ENCODE data around the gene MAP3K14. TPM values are rescaled to one million over a fixed set of nuclear protein-coding genes. Genes with fewer than 3 reads are reported as not detected.

Gene MAP3K14
- total and polyA plus RNA-seq, 10 of the 15 experiments (the other 5 are each of a cell fraction or from before 2014, with no cell fraction given) = 2.1 to 33.3 (median 19.7) TPM

DNA sequence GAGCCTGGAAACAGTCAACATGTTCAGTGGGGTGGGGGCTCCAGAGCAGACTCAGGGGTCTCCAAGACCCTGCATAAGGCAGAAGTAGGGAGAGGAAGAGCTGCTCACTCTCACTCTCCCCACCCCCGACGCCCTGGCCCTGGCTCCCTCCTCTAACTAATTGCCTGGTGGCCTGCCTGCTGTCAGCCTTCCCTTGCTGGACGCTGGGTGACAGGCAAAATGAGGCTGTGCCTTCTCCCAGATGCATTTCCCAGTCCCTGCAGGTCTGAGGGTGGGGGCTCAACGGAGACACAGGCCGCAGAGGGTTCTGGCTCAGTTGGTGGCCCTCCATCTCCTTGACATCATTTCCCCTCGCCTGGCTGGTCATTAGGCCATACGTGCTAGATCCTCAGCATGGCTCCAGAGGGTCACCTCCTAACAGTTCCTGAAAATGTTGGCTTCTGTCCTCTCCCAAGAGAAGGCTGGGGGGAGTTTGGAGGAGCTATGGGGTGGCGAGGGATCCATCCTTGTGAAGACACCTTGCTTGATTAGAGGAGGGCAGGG lies 93.8 kb downstream of the MAP3K14 start (continued):
- no peak for TF ChIP-seq CREB1 (IDR thresholded peaks at IDR 0.05; ENCODE audit: low read depth)

DNA sequence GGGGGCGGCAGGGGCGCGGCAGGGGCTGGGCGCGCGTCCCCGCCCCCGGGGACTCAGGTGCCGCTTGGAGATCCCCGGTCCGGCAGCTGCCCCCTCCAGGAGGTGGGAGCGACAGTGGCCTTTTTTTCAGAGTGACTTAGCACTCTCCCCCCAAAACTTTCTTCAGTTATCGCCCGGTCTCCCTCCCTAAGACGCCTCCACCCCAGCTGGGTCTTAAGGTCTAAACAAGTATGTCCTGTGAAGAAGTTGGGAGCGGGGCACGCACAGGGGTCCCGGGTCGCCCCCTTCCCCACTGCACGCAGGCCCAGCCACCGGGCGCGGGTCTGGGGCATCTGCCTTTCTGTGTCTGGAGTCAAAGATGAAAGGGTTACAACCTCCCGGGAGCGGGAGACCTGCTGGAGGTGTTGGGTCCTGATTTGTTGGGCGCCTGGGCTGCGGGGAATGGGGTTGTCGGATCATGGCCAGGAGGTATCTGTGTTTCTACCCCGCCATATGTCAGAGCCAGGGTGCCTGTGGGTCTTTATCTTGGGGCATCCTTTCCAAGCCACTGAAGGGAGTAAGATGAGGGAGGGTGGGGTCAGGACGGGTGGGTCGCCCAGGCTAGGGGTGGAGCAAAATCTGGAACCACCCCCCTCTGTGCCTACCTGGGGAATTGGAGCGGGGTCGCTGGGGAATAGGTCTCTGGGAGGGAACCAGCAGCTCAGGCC lies 94.4 kb downstream of the MAP3K14 start:
- no TSS peak for BruUV-seq (replicated peaks)
- in situ Hi-C loops (cut with MboI) = no loop called here
- TF ChIP-seq, protein P1, sequence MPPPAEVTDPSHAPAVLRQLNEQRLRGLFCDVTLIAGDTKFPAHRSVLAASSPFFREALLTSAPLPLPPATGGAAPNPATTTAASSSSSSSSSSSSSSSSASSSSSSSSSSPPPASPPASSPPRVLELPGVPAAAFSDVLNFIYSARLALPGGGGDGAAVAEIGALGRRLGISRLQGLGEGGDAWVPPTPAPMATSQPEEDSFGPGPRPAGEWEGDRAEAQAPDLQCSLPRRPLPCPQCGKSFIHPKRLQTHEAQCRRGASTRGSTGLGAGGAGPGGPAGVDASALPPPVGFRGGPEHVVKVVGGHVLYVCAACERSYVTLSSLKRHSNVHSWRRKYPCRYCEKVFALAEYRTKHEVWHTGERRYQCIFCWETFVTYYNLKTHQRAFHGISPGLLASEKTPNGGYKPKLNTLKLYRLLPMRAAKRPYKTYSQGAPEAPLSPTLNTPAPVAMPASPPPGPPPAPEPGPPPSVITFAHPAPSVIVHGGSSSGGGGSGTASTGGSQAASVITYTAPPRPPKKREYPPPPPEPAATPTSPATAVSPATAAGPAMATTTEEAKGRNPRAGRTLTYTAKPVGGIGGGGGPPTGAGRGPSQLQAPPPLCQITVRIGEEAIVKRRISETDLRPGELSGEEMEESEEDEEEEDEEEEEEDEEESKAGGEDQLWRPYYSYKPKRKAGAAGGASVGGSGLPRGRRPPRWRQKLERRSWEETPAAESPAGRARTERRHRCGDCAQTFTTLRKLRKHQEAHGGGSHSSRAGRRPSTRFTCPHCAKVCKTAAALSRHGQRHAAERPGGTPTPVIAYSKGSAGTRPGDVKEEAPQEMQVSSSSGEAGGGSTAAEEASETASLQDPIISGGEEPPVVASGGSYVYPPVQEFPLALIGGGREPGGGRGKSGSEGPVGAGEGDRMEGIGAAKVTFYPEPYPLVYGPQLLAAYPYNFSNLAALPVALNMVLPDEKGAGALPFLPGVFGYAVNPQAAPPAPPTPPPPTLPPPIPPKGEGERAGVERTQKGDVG (CRISPR knock-in tag; IDR thresholded peaks at IDR 0.05) = no peak
- TF ChIP-seq EZH2 (IDR thresholded peaks at IDR 0.05; ENCODE audit: borderline replicate concordance, control insufficient read depth, low read depth, low read length) (no peak), CHD1 (IDR thresholded peaks at IDR 0.05; ENCODE audit: low read depth, low read length) (0 out of 2 replicates have a peak, but pooled peaks have one; percentile 25), KDM1A (IDR thresholded peaks at IDR 0.05; ENCODE audit: borderline replicate concordance) (no peak), NR2F1 (conservative IDR thresholded peaks at IDR 0.05) (no peak), FOXK2 (IDR thresholded peaks at IDR 0.05) (no peak), POLR2A (IDR thresholded peaks at IDR 0.05; ENCODE audit: low read depth, low read length) (peak; percentile 55), POLR2AphosphoS2 (IDR thresholded peaks at IDR 0.05; ENCODE audit: low read depth, low read length) (no peak), SIX5 (IDR thresholded peaks at IDR 0.05; ENCODE audit: low read depth, low read length, severe bottlenecking) (no peak)
- TF ChIP-seq, protein P2, sequence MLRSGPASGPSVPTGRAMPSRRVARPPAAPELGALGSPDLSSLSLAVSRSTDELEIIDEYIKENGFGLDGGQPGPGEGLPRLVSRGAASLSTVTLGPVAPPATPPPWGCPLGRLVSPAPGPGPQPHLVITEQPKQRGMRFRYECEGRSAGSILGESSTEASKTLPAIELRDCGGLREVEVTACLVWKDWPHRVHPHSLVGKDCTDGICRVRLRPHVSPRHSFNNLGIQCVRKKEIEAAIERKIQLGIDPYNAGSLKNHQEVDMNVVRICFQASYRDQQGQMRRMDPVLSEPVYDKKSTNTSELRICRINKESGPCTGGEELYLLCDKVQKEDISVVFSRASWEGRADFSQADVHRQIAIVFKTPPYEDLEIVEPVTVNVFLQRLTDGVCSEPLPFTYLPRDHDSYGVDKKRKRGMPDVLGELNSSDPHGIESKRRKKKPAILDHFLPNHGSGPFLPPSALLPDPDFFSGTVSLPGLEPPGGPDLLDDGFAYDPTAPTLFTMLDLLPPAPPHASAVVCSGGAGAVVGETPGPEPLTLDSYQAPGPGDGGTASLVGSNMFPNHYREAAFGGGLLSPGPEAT (IDR thresholded peaks at IDR 0.05; ENCODE audit: low read depth) = no peak
- TF ChIP-seq, protein P3, sequence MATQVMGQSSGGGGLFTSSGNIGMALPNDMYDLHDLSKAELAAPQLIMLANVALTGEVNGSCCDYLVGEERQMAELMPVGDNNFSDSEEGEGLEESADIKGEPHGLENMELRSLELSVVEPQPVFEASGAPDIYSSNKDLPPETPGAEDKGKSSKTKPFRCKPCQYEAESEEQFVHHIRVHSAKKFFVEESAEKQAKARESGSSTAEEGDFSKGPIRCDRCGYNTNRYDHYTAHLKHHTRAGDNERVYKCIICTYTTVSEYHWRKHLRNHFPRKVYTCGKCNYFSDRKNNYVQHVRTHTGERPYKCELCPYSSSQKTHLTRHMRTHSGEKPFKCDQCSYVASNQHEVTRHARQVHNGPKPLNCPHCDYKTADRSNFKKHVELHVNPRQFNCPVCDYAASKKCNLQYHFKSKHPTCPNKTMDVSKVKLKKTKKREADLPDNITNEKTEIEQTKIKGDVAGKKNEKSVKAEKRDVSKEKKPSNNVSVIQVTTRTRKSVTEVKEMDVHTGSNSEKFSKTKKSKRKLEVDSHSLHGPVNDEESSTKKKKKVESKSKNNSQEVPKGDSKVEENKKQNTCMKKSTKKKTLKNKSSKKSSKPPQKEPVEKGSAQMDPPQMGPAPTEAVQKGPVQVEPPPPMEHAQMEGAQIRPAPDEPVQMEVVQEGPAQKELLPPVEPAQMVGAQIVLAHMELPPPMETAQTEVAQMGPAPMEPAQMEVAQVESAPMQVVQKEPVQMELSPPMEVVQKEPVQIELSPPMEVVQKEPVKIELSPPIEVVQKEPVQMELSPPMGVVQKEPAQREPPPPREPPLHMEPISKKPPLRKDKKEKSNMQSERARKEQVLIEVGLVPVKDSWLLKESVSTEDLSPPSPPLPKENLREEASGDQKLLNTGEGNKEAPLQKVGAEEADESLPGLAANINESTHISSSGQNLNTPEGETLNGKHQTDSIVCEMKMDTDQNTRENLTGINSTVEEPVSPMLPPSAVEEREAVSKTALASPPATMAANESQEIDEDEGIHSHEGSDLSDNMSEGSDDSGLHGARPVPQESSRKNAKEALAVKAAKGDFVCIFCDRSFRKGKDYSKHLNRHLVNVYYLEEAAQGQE (IDR thresholded peaks at IDR 0.05; ENCODE audit: low read depth, low read length) = no peak

More for the DNA sequence above, 94.4 kb downstream of the MAP3K14 start:
- SMC1A ChIA-PET (ENCODE audit: uncharacterized antibody, unreplicated experiment) = interaction anchor here (1.1 to 6.4 kb wide), 6 partner anchors 10 to 165 kb away, joined by 3 to 66 read pairs (median 7); partner anchors contain the start of gene ACBD4
- intact Hi-C loops (cut with micrococcal nuclease; ENCODE audit: unreplicated experiment) = loop anchor here (5.0 kb wide), 1 partner anchor 55 kb away; no protein-coding TSS in a partner anchor
- under 1% methylated on average over 25 of the region's 33 CpGs for WGBS (ENCODE audit: insufficient coverage, insufficient replicate concordance, low lambda C conversion rate, missing lambda C conversion rate)
- H4K20me1 ChIP-seq (ENCODE audit: control insufficient read depth, insufficient read depth) = no peaks in the 10 kb centered on the region
- RAD21 ChIA-PET (ENCODE audit: unreplicated experiment) = interaction anchor here (0.8 to 5.8 kb wide), 7 partner anchors 10 to 191 kb away, joined by 3 to 225 read pairs (median 3); no protein-coding TSS in a partner anchor
- peak overlapping the region; percentile 100 for H3K27ac ChIP-seq (ENCODE audit: control insufficient read depth, insufficient read depth)
- H3K36me3 ChIP-seq (ENCODE audit: control insufficient read depth in 2 of 2, insufficient read depth in 2 of 2, low read length in 1 of 2) = no peaks in the 10 kb centered on the region
- peaks cover 45% of the 10 kb centered on the region for H3K4me1 ChIP-seq (ENCODE audit: control insufficient read depth, insufficient read depth, low read length)
- H3K4me2 ChIP-seq (ENCODE audit: control insufficient read depth, insufficient read depth) = peak overlapping the region; percentile 100
- no peaks in the 10 kb centered on the region for H3K27me3 ChIP-seq (replicated peaks in 1 of 2; ENCODE audit: control insufficient read depth in 2 of 2, insufficient read depth in 2 of 2, low read length in 1 of 2)
- H3K9ac ChIP-seq (ENCODE audit: control insufficient read depth, insufficient read depth, low read length) = peak overlapping the region; percentile 92
- peaks cover 62% of the 10 kb centered on the region for H3K79me2 ChIP-seq (ENCODE audit: control insufficient read depth, insufficient read depth, low read length)
- CTCF ChIA-PET = interaction anchor here (1.0 to 10.0 kb wide), 7 partner anchors 11 to 165 kb away, joined by 4 to 429 read pairs (median 8); partner anchors contain the start of gene ACBD4
- ATAC-seq (peak; percentile 1; the same call in 1 of the 3 replicates), DNase-seq (ENCODE audit: low read depth, low spot score) (no peak), FAIRE-seq (no peak)
- no peak overlapping the region; the same call in 1 of the 2 replicates for H2AFZ ChIP-seq (ENCODE audit: control insufficient read depth, low read depth, low read length)
- H3K9me3 ChIP-seq (replicated peaks; ENCODE audit: control insufficient read depth, insufficient read depth, low read length) = no peaks in the 10 kb centered on the region
- POLR2A ChIA-PET = interaction anchor here (1.0 to 11.4 kb wide), 7 partner anchors 8 to 191 kb away, joined by 3 to 140 read pairs (median 5); partner anchors contain the start of genes HEXIM1, HEXIM2 and MAP3K14
- H3K4me3 ChIP-seq = peak overlapping the region; percentile 89

Data from GM12878 (cell line).